CD4-positive, alpha-beta T cell treated with Interleukin-15 for 1 hour (primary cell): ENCODE results near the gene DIP2C.
A peak's percentile ranks its signal among the peaks of the same experiment; 100 is the strongest.
"Not testable (repeated sequence)": the region's sequence is repeated elsewhere in the genome, so short reads cannot be mapped to it uniquely, and the experiment has no call there.

ENCODE experiments used
- DNase-seq: peaks from one replicate; pipeline ENCODE4 v3.0.0-alpha.2; 2020

The DIP2C gene

GRCh38 chr10:526651-527312 is 162.7 kb downstream of the DIP2C start:
- DNase-seq, result no peak

GRCh38 chr10:525565-526315 is 163.7 kb downstream of the DIP2C start:
- no peak for DNase-seq

GRCh38 chr10:523925-524324 is 165.5 kb downstream of the DIP2C start:
- DNase-seq, result no peak

- DNase-seq, result no peak
These were observed 167.1 kb downstream of the DIP2C start for GRCh38 chr10:522350-522749.

- DNase-seq, result no peak
These were observed 167.9 kb downstream of the DIP2C start for GRCh38 chr10:521261-522250.

- DNase-seq, result no peak
These were observed 169.1 kb downstream of the DIP2C start for GRCh38 chr10:520402-520787.

GRCh38 chr10:519716-520401 is 169.6 kb downstream of the DIP2C start:
- no peak for DNase-seq

GRCh38 chr10:519055-519715 is 170.3 kb downstream of the DIP2C start:
- no peak for DNase-seq

- no peak for DNase-seq
These were observed 171.5 kb downstream of the DIP2C start for GRCh38 chr10:517872-518475.

GRCh38 chr10:517241-517830 is 172.1 kb downstream of the DIP2C start:
- no peak for DNase-seq

- no peak for DNase-seq
These were observed 172.7 kb downstream of the DIP2C start for GRCh38 chr10:516764-517163.

- DNase-seq, result no peak
These were observed 173.8 kb downstream of the DIP2C start for GRCh38 chr10:515674-516073.

GRCh38 chr10:514137-514671 is 175.3 kb downstream of the DIP2C start:
- DNase-seq, result no peak

GRCh38 chr10:513393-513792 is 176.1 kb downstream of the DIP2C start:
- DNase-seq, result no peak

- DNase-seq, result not testable (repeated sequence)
These were observed 176.8 kb downstream of the DIP2C start for GRCh38 chr10:512661-513060.

GRCh38 chr10:511849-512191 is 177.6 kb downstream of the DIP2C start:
- DNase-seq, result no peak

GRCh38 chr10:511101-511848 is 178.2 kb downstream of the DIP2C start:
- peak; percentile 56 for DNase-seq

- no peak for DNase-seq
These were observed 179.0 kb downstream of the DIP2C start for GRCh38 chr10:510415-510881.

- DNase-seq, result no peak
These were observed 179.9 kb downstream of the DIP2C start for GRCh38 chr10:509361-510102.

- DNase-seq, result no peak
These were observed 180.7 kb downstream of the DIP2C start for GRCh38 chr10:508726-509125.
